Lower lobe of right lung (tissue), 2 donors: ENCODE data around the gene DYNLL2. TPM values are rescaled to one million over a fixed set of nuclear protein-coding genes. Genes with fewer than 3 reads are reported as not detected.

ENCODE experiments used
- ATAC-seq, 2 donors: fragments of 200-7000 bp; cut with Tn5 transposase; one replicate each; pipeline ENCODE4 v1.9.1; 2020 to 2022; ENCODE audit warnings: mild to moderate bottlenecking in 2 of 2, moderate library complexity in 2 of 2
- DNase-seq: peaks from one replicate; pipeline ENCODE4 v3.0.0-alpha.2; 2020
- H3K27ac ChIP-seq: fragments of 200-600 bp; one replicate; pipeline ENCODE4 v1.8.0; 2022
- H3K27me3 ChIP-seq: fragments of 200-600 bp; one replicate; pipeline ENCODE4 v1.8.0; 2022; ENCODE audit warnings: low read depth
- H3K36me3 ChIP-seq: fragments of 200-600 bp; one replicate; pipeline ENCODE4 v1.8.0; 2022; ENCODE audit warnings: mild to moderate bottlenecking
- H3K4me1 ChIP-seq: fragments of 200-600 bp; one replicate; pipeline ENCODE4 v1.8.0; 2022
- H3K4me3 ChIP-seq: fragments of 200-600 bp; one replicate; pipeline ENCODE4 v1.8.0; 2022; ENCODE audit warnings: mild to moderate bottlenecking
- H3K9me3 ChIP-seq: fragments of 200-600 bp; one replicate; pipeline ENCODE4 v1.8.0; 2022
- CTCF ChIP-seq: fragments of 200-600 bp; IDR thresholded peaks from one replicate; pipeline ENCODE4 v1.8.0; 2022; ENCODE audit warnings: antibody characterized with exemption, mild to moderate bottlenecking
- intact Hi-C: fragments of 100-400 bp; cut with DNase I; formaldehyde crosslinking; loops from one replicate; pipeline ENCODE4 v1.11.0; 2022
- total RNA-seq: library from RNA; stranded (reverse); fragmentation: NEBNext Ultra II Directional; extraction: Animal tissue kit (Norgen Biotek cat#: 25700); gene quantifications from one replicate; pipeline ENCODE4 v1.2.1, GENCODE V29; 2021
- donor health status: DM: no; HTN: yes; CAD: no; lungs with severe emphysema.

DYNLL2 gene
- total RNA-seq, 1 donor from 2014 or later, result 33.8 TPM

GRCh38 chr17:58085039-58085715 is 2.0 kb downstream of the DYNLL2 start:
- DNase-seq (no peak), ATAC-seq (no peak)
- no peak overlapping the region for H3K27ac ChIP-seq
- H3K4me1 ChIP-seq, result peaks cover 44% of the 10 kb centered on the region
- no peaks in the 10 kb centered on the region for H3K9me3 ChIP-seq
- no peak for TF ChIP-seq CTCF
- intact Hi-C loops, result no loop called here
- peaks cover 49% of the 10 kb centered on the region for H3K36me3 ChIP-seq
- H3K4me3 ChIP-seq, result peak overlapping the region; percentile 92
- H3K27me3 ChIP-seq, result no peaks in the 10 kb centered on the region

- no peak overlapping the region for H3K4me3 ChIP-seq
- TF ChIP-seq CTCF, result no peak
- H3K27me3 ChIP-seq, result no peaks in the 10 kb centered on the region
- H3K27ac ChIP-seq, result no peak overlapping the region
- H3K4me1 ChIP-seq, result peaks cover 44% of the 10 kb centered on the region
- H3K9me3 ChIP-seq, result no peaks in the 10 kb centered on the region
- peaks cover 67% of the 10 kb centered on the region for H3K36me3 ChIP-seq
- ATAC-seq (no peak), DNase-seq (no peak)
- intact Hi-C loops, result no loop called here
These were observed 3.7 kb downstream of the DYNLL2 start for GRCh38 chr17:58086953-58087352.

- peaks cover 82% of the 10 kb centered on the region for H3K36me3 ChIP-seq
- no peaks in the 10 kb centered on the region for H3K27me3 ChIP-seq
- no peaks in the 10 kb centered on the region for H3K9me3 ChIP-seq
- peaks cover 38% of the 10 kb centered on the region for H3K4me1 ChIP-seq
- intact Hi-C loops, result no loop called here
- DNase-seq (no peak), ATAC-seq (no peak)
- H3K27ac ChIP-seq, result no peak overlapping the region
- H3K4me3 ChIP-seq, result no peak overlapping the region
- no peak for TF ChIP-seq CTCF
These were observed 5.4 kb downstream of the DYNLL2 start for GRCh38 chr17:58088624-58089023.

- ATAC-seq, result no peak
- intact Hi-C loops, result no loop called here
- Histone ChIP-seq H3K4me1 (peaks cover 38% of the 10 kb centered on the region), H3K4me3 (no peak overlapping the region), H3K9me3 (no peaks in the 10 kb centered on the region), H3K27ac (no peak overlapping the region), H3K27me3 (no peaks in the 10 kb centered on the region), H3K36me3 (peaks cover 87% of the 10 kb centered on the region)
- no peak for TF ChIP-seq CTCF
- DNase-seq, result no peak
These were observed 5.9 kb downstream of the DYNLL2 start for GRCh38 chr17:58089111-58089510.

- intact Hi-C loops, result no loop called here
- H3K4me3 ChIP-seq, result no peak overlapping the region
- H3K36me3 ChIP-seq, result peaks cover 83% of the 10 kb centered on the region
- H3K4me1 ChIP-seq, result peaks cover 19% of the 10 kb centered on the region
- ATAC-seq (no peak), DNase-seq (no peak)
- TF ChIP-seq CTCF, result no peak
- no peaks in the 10 kb centered on the region for H3K9me3 ChIP-seq
- H3K27ac ChIP-seq, result no peak overlapping the region
- no peaks in the 10 kb centered on the region for H3K27me3 ChIP-seq
These were observed 7.9 kb downstream of the DYNLL2 start for GRCh38 chr17:58091024-58091567.
